Measurements from ENCODE around the gene BRAF. TPM values are rescaled to one million over a fixed set of nuclear protein-coding genes. Genes with fewer than 3 reads are reported as not detected.
"Not testable (repeated sequence)": the region's sequence is repeated elsewhere in the genome, so short reads cannot be mapped to it uniquely, and the experiment has no call there.

Gene BRAF
- total RNA-seq, 1 donor from 2014 or later: 25.0 TPM

DNA sequence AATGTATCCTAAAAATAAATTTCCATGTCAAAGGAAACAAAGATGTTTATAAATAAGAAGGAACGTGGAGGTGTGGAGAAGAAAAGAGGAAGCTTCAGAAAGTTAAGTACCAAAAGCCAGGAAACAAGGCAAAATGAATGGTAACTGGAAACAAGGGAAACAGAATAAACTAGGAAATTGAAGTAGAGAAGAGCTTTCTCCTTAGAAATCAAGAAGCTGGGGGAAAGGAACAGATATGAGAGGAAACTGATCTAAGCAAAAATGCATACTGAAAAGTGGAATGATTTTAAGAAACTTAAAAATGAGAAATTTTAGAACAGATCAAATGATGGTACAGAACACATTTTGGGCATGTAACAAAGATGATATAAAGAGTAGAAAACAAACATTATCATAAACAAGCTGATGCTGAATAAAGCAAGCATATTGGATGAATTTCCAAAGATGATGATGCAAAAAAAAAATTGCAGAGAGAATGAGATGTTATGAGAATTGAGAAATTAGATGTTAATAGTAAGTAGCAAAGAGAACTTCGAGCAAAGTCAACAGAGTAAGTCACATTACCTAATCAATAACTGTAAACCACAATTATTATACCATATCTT lies 1.9 kb downstream of the BRAF start:
- intact Hi-C loops (cut with micrococcal nuclease): loop anchor here (5.0 to 10.0 kb wide), 3 partner anchors 858 to 1884 kb away; partner anchors contain the start of genes FMC1 and PARP12

DNA sequence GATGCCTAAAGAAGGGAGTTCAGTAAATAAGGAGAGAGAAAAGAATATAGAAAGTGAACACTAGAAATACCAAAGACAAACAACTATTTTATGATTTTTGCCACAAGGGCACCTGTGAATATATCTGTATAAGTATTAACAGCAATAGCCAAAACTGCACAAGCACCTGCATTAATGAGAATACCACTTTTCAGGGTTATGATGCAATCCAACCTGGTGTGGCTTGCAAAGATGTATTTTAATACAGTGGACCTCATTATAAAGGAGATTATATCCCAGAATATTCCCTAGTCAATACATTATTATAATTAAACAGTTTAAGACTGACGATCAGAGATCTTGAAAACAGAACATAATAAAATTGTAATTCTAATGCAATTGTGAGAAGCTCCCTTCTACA lies 4.0 kb downstream of the BRAF start:
- intact Hi-C loops (cut with micrococcal nuclease): loop anchor here (5.0 to 10.0 kb wide), 3 partner anchors 856 to 1887 kb away; partner anchors contain the start of genes FMC1 and PARP12

GRCh38 chr7:140918236-140918635 lies 6.5 kb downstream of the BRAF start:
- intact Hi-C loops (cut with micrococcal nuclease): no loop called here

DNA sequence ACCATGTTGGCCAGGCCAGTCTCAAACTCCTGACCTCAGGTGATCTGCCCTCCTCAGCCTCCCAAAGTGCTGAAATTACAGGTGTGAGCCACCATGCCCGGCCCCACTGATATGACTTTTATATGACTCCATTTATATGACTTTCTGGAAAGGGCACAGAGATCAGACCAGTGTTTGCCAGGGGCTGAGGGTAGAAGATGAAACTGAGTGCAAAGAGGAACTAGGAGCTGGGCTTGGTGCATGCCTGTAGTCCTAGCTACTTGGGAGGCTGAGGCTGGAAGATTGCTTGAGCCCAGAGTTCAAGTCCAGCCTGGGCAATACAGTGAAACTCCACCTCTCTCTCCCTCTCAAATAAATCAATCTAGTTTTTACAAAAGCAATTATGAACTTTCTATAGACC lies 7.5 kb downstream of the BRAF start:
- intact Hi-C loops (cut with micrococcal nuclease): no loop called here

DNA sequence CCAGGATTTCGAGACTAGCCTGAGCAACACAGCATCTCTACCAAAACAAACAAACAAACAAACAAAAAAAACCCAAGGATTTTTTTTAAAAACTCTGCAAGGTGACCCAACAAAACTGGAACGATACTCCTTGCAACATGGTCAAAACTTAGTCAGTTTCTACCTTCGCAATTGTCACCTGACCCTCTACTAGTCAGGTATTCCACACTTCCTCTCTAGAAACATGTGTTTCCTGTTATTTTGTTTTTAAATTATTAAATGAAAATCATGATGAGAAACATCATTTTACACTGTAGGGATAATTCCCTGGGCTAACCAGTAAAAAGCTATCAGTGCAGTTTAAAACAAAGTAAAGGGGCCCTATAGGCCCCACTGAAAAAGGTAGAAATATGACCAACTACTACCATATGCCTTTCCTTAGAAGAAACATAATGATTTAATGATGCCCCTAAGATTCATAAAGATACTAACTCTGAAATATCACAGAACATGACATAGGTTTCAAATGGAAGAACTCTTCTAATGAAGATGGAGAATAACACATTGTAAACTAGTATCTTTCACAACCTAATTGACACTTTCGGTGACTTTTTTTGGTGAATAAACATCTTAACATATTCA lies 8.7 kb downstream of the BRAF start:
- intact Hi-C loops (cut with micrococcal nuclease): no loop called here

DNA sequence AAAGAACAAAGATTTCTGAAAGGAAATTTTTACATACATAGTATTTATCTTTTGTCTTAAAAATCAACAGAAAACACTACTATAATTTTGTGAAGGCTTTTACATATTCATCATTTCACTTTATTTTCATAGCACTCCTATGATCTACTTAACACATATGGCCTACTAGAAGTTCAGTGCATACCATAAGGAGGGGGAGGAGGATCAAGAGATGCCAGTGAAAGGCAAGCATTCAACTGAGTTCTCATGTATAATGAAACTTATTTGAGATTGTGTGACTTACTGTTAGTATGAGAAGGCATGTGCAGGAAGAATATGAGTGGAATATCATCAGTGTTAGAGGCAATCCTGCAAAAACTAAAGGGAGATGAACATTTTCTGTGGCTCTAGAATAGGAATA lies 10.6 kb downstream of the BRAF start:
- intact Hi-C loops (cut with micrococcal nuclease): no loop called here

DNA sequence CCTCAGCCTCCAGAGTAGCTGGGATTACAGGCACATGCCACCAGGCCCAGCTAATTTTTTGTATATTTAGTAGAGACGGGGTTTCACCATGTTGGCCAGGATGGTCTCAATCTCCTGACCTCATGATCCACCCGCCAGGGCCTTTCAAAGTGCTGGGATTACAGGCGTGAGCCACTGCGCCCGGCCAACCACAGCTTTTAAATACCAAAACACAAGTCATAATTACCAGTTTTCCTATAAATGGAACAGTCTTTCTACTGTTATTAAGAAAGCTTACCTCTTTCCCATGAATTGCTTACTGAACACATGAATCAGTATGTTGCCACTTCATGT lies 11.2 kb downstream of the BRAF start:
- intact Hi-C loops (cut with micrococcal nuclease): not testable (repeated sequence)

- intact Hi-C loops (cut with micrococcal nuclease): no loop called here
Measured at GRCh38 chr7:140911746-140912145, 13.0 kb downstream of the BRAF start.

GRCh38 chr7:140909476-140910161 lies 15.1 kb downstream of the BRAF start:
- intact Hi-C loops (cut with micrococcal nuclease): no loop called here

GRCh38 chr7:140908361-140908760 lies 16.4 kb downstream of the BRAF start:
- intact Hi-C loops (cut with micrococcal nuclease): no loop called here

GRCh38 chr7:140903741-140904480 lies 20.8 kb downstream of the BRAF start:
- intact Hi-C loops (cut with micrococcal nuclease): loop anchor here (2.0 kb wide), 1 partner anchor 21 kb away; the partner anchor contains the start of gene BRAF

DNA sequence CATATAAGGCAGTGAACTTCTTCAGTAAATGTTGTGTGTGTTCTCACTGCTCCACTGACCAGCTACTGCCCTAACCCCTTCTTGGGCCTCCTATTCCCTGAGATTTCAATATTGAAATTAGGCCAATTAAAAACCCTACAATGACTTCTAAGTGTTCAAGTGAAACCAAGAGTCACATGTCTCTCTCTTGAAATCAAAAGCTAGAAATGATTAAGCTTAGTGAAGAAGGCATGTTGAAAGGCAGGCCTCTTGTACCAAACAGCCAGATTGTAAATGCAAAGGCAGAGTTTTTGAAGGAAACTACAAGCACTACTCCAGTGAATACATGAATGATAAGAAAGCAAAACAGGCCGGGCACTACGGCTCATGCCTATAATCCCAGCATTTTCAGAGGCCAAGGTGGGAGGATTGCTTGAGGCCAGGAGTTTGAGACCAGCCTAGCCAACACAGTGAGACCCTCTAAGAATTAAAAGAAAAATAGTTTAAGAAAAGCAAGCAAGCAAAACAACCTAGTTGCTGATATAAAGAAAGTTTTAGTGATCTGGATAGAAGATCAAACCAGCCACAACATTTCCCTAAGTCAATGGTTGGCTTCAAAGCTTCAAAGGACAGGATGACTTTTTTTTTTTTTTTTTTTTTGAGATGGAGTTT lies 22.3 kb downstream of the BRAF start:
- intact Hi-C loops (cut with micrococcal nuclease): loop anchor here (2.0 kb wide), 1 partner anchor 22 kb away; the partner anchor contains the start of gene BRAF

DNA sequence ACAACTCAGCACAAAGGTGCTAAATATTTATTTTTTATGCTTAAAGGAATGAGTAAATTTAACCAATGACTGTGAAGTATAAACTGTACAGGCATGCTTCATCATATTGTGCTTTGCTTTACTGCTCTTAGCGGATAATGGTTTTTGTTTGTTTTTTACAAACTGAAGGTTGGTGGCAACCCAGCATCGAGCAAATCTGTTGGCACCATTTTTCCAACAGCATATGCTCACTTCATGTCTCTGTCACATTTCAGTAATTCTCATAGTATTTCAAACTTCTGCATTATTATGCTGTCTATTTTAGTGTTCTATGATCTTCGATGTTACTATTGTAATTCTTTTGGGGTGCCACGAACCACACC lies 22.8 kb downstream of the BRAF start:
- intact Hi-C loops (cut with micrococcal nuclease): loop anchor here (2.0 kb wide), 1 partner anchor 23 kb away; the partner anchor contains the start of gene BRAF

- intact Hi-C loops (cut with micrococcal nuclease): no loop called here
Measured at GRCh38 chr7:140899883-140900282, 24.8 kb downstream of the BRAF start.

DNA sequence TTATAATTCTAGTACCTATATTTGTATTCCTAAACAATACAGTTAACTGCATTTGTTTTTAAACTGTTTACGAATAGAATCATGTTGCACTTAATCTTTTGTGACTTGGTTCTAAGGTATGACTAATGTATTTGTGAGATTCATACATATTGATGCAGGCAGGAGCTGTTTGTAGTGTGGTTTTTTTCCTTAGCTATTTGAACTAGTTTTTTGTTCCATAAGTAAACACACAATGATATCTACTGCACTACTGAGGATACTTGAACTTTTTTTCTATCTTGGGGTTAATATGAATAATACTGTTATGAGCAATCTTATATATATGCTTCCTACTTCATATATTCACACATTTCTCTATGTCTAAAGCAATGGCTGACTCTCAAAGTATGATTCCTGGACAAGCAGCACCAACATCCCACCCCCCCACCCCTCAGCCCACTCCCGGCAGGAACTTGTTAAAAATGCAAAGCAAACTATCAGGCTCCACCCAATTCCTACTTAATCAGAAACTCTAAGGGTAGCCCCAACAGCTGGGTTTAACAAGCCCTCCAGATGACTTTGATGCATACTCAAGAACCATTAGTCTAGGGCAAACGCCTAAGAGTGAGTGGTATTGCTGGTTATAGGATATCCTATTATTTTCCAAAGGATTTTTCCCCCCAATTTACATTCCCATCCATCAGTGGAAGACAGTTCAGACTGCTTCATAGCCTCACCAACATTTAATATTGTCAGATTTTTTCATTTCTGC lies 25.8 kb downstream of the BRAF start:
- intact Hi-C loops (cut with micrococcal nuclease): no loop called here

DNA sequence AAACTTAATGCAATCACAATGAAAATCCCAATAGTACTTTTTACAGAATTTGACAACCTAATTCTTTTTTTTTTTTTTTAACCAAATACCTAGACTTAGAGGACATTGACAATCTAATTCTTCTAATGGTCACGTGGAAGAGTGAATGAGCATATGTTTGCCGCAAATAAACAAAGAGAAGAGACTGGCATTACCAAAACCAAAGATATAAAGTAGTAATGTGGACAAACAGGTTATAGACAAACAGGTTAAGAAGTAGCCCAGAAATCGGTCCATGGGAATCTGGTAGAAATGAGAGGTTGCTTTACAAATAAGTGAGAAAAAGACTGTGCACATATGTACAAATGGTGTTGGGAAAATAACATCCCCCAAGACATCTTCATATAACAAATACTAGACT lies 27.7 kb downstream of the BRAF start:
- intact Hi-C loops (cut with micrococcal nuclease): no loop called here

DNA sequence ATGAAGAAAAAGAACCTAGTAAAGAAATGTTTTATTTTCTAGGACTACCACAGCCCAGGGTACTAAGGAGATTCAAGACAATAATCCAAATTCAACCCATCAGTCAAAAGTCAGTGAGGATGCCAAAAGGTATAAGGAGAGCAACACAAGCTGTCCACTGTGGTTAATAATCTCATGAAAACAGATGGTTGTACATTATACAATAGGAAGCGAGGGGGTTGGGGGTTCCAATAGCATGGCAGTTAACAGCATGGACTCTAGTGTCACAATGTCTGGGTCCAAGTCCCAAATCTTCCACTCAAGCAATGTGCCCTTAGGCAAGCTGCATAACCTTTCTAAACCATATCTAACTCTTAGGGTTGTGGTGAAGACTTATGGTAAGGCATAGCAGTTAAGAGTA lies 35.1 kb downstream of the BRAF start:
- intact Hi-C loops (cut with micrococcal nuclease): no loop called here

- intact Hi-C loops (cut with micrococcal nuclease): no loop called here
Measured at GRCh38 chr7:140889150-140889549, 35.6 kb downstream of the BRAF start.

DNA sequence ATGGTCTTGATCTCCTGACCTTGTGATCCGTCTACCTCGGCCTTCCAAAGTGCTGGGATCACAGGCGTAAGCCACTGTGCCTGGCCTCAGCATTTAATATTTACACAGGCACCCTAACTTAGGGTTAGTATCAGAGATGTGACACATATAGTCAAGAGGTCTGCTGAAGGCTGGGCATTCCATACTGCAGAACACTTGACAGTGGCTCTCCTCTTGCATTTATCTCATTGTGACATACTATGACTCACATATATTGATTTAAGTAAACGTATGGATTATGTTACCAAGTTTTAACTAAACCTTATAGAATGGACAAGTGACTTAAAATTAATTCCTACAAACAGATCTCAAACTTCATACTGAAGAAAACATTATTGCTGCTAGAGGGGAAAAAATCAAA lies 36.6 kb downstream of the BRAF start:
- intact Hi-C loops (cut with micrococcal nuclease): no loop called here

DNA sequence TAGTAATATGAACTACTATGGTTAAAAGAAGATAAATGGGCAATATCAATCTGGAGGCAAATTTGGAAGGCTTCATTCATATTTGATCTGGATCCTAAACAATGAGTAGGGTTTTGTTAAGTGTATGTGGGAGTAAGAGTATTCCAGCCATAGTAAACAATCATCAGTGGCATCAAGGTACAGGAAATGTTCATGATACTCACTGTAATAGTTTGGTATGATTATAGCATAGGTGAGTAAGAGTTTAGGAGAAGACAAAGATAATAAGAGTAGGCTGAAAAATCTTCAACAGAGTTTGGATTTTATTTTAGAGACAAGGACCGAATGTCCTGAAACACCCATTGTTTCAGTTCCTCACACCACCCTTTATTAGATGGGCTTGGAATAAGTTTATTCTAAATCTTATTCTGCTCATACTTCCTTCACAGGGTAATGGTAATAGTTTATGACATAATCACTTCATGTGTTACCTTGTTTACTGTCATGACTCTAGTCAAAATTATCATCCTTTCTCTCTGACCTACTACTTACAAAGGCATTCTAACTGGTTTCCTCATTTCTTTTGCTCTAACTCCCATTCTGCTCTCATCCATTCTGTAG lies 38.9 kb downstream of the BRAF start:
- intact Hi-C loops (cut with micrococcal nuclease): no loop called here

All from T-helper 2 cell treated with Interferon-gamma antibody and Interleukin-4, amounts not matched to agents 100 ng/mL and 5 ng/mL, for 36 hours (primary cell).